Endothelial cell of umbilical vein (primary cell): ENCODE measurements around the gene KHDC1L. TPM values are rescaled to one million over a fixed set of nuclear protein-coding genes. Genes with fewer than 3 reads are reported as not detected.

Source experiments
- BruUV-seq: library from RNA; stranded (reverse); fragments of 400-500 nt; replicated peaks from 2 replicates; lab custom pipeline; 2021; lab: Mats Ljungman, UMichigan
- CTCF ChIA-PET: fragments of 300-600, 350-600 bp; sonication (Branson Sonifier 250); formaldehyde crosslinking; loops from one replicate; lab custom pipeline; 2021; ENCODE audit warnings: antibody characterized with exemption, inconsistent platforms; lab: Charles Lee
- POLR2A ChIA-PET: fragments of 300-600, 350-600 bp; sonication (Branson Sonifier 250); formaldehyde crosslinking; loops from one replicate; lab custom pipeline; 2021; ENCODE audit warnings: antibody characterized with exemption, inconsistent platforms; lab: Charles Lee
- DNase-seq: peaks from one replicate; pipeline ENCODE4 v3.0.0-alpha.2; 2011; ENCODE audit warnings: low read depth, low spot score
- FAIRE-seq: peaks from 2 replicates; lab custom pipeline; 2011; peaks lifted over from hg19 to GRCh38; lab: Jason Lieb, UNC
- H2AFZ ChIP-seq: 2 replicates; pipeline ENCODE4 v1.6.0; 2012; ENCODE audit warnings: low read depth, low read length, control low read depth, inconsistent platforms
- H3K27ac ChIP-seq: 2 replicates; pipeline ENCODE4 v1.5.1; 2011; ENCODE audit warnings: low read depth, mild to moderate bottlenecking, control low read depth, low read length, moderate library complexity; ENCODE audit not compliant: insufficient read depth
- H3K27me3 ChIP-seq, 2 experiments: 2 replicates each; pipeline versions ENCODE4 v1.6.0 to v1.6.1; 2011; ENCODE audit warnings: low read length in 2 of 2, mixed read lengths in 1 of 2; ENCODE audit not compliant: control insufficient read depth in 2 of 2, insufficient read depth in 2 of 2
- H3K36me3 ChIP-seq, 2 experiments: 2 replicates in 1 of 2; 3 replicates in 1 of 2; pipeline ENCODE4 v1.5.1; 2011; ENCODE audit warnings: low read length in 2 of 2, mild to moderate bottlenecking in 1 of 2, moderate library complexity in 1 of 2; ENCODE audit not compliant: control insufficient read depth in 2 of 2, insufficient read depth in 2 of 2; ENCODE audit errors: extremely low read depth in 1 of 2
- H3K4me1 ChIP-seq: 3 replicates; pipeline ENCODE4 v1.5.1; 2011; ENCODE audit warnings: mild to moderate bottlenecking, low read length; ENCODE audit not compliant: control insufficient read depth, insufficient read depth; ENCODE audit errors: extremely low read depth
- H3K4me2 ChIP-seq: 2 replicates; pipeline ENCODE4 v1.6.1; 2011; ENCODE audit warnings: low read length, control low read depth, mixed read lengths; ENCODE audit not compliant: insufficient read depth
- H3K4me3 ChIP-seq, 3 experiments: fragments of 200-600 bp in 1 of 3; sonication (generic), shearing (Covaris generic) in 1 of 3; replicated peaks in 1 of 3; 2 replicates each; pipeline ENCODE4 v1.5.1; 2011 to 2016; ENCODE audit warnings: control low read depth in 3 of 3, low read length in 3 of 3, mild to moderate bottlenecking in 2 of 3, inconsistent platforms in 1 of 3, low read depth in 1 of 3, moderate library complexity in 1 of 3; ENCODE audit not compliant: insufficient read depth in 1 of 3
- H3K79me2 ChIP-seq: 2 replicates; pipeline ENCODE4 v1.6.0; 2012; ENCODE audit warnings: low read length, inconsistent platforms; ENCODE audit not compliant: control insufficient read depth, insufficient read depth
- H3K9ac ChIP-seq: replicated peaks from 2 replicates; pipeline ENCODE3; 2011; ENCODE audit warnings: low read length, control low read depth; ENCODE audit not compliant: insufficient read depth; ENCODE audit errors: extremely low read depth
- H3K9me1 ChIP-seq: replicated peaks from 3 replicates; pipeline ENCODE4 v1.6.0; 2011; ENCODE audit warnings: mild to moderate bottlenecking, low read length; ENCODE audit not compliant: control insufficient read depth, insufficient read depth; ENCODE audit errors: extremely low read depth
- H3K9me3 ChIP-seq: replicated peaks from 2 replicates; pipeline ENCODE4 v1.5.1; 2012; ENCODE audit warnings: low read length, inconsistent platforms; ENCODE audit not compliant: control insufficient read depth, insufficient read depth
- H4K20me1 ChIP-seq: replicated peaks from 2 replicates; pipeline ENCODE3; 2011; ENCODE audit warnings: mild to moderate bottlenecking, low read length; ENCODE audit not compliant: control insufficient read depth, insufficient read depth; ENCODE audit errors: extremely low read depth
- EZH2 ChIP-seq: IDR thresholded peaks from 2 replicates; pipeline ENCODE4 v1.6.1; 2012; ENCODE audit warnings: borderline replicate concordance, low read depth, mild to moderate bottlenecking, moderate library complexity, low read length, inconsistent platforms; ENCODE audit not compliant: severe bottlenecking
- FOS ChIP-seq: IDR thresholded peaks from 2 replicates; pipeline ENCODE4 v1.6.1; 2011; ENCODE audit warnings: mild to moderate bottlenecking, low read length, moderate library complexity, borderline replicate concordance; ENCODE audit not compliant: insufficient read depth
- dilution Hi-C: fragments of 300-500 bp; cut with MboI; formaldehyde crosslinking; loops from one replicate; pipeline ENCODE4 v1.15.0; 2019; ENCODE audit warnings: low sequenced_read_pairs; ENCODE audit not compliant: extremely low pct_ligation_motif_present
- intact Hi-C: fragments of 100-400 bp; cut with micrococcal nuclease; formaldehyde crosslinking; loops from one replicate; pipeline ENCODE4 v1.10.0; 2022
- polyA plus RNA-seq, 4 experiments: library from polyadenylated mRNA; depleted of rRNA in 3 of 4; stranded (reverse) in 3 of 4; unstranded in 1 of 4; fragments of >200 nt; gene quantifications; 2 replicates each; pipeline versions ENCODE4 v1.2.1 to v1.2.3, GENCODE V29; 2011 to 2012; ENCODE audit warnings: missing spikeins in 1 of 4
- total RNA-seq: library from RNA; stranded (reverse); gene quantifications from 2 replicates; pipeline ENCODE4 v1.2.3, GENCODE V29; 2021
- TF ChIP-seq, protein P1 (sequence below), 2 donors: IDR thresholded peaks; 1 replicate in 1 of 2; 2 replicates in 1 of 2; pipeline ENCODE4 v1.5.1; 2011; ENCODE audit warnings: low read length in 2 of 2, mild to moderate bottlenecking in 2 of 2, moderate library complexity in 2 of 2, control low read depth in 1 of 2, inconsistent platforms in 1 of 2, low read depth in 1 of 2; ENCODE audit not compliant: insufficient read depth in 1 of 2; ENCODE audit errors: extremely low read depth in 1 of 2

Gene KHDC1L
- total and polyA plus RNA-seq, 2 donors (not counting 3 experiments of a cell fraction or from before 2014, with no cell fraction given) = 0.15 TPM; not detected in 1

DNA sequence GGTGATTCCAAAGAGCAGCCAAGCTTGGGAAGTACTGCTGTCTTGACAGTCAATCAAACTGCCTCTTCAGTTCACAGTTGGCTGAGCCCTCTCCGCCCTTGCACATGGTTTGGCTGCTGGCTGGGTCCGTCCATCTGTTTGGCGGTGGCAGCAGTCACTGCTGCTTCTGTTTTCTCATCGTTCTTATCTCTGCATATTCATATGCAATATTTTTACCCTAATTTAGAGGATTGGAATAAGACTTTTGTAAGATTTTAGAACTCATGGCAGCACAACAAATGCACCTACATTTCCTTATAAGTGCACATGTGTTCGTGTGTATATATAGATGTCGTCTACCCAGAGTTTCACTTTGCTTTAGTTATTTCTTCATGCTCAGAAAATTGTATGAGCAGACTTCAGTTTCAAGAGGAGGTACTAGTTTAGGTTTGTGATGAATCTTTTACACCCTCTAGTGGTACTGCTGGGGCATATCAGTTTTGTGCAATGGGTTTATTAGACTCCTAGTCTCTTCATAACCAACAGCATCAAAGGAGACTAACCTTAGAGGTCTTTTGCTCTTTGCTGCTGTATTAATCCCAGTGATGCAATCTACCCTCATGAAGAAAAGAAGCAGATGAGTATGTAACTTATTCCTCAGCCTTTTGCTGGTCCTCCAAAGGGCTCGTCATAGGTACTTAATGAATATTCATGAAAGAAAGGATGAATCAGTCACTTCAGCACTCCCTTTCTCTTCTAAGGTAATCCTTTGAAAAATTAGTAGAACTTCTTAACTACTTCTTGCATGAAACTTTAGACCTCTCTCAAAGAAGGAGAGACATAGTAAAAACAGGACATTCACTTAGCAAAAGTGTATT lies 44.3 kb downstream of the KHDC1L start:
- peaks cover 3% of the 10 kb centered on the region for H4K20me1 ChIP-seq
- no peaks in the 10 kb centered on the region for H3K79me2 ChIP-seq
- H3K36me3 ChIP-seq = no peaks in the 10 kb centered on the region
- H3K27ac ChIP-seq = no peak overlapping the region
- no peaks in the 10 kb centered on the region for H3K4me1 ChIP-seq
- intact Hi-C loops (loop anchor here (1.0 kb wide), 3 partner anchors 145 to 769 kb away; no protein-coding TSS in a partner anchor), dilution Hi-C loops (no loop called here)
- no peak overlapping the region for H3K4me2 ChIP-seq
- H3K9me1 ChIP-seq = no peaks in the 10 kb centered on the region
- no peak overlapping the region for H3K4me3 ChIP-seq
- ChIA-PET POLR2A (no interaction called here), CTCF (interaction anchor here (1.0 to 1.7 kb wide), 8 partner anchors 8 to 769 kb away, joined by 3 to 12 read pairs (median 4); no protein-coding TSS in a partner anchor)
- peak; percentile 81 for FAIRE-seq
- DNase-seq = peak; percentile 55
- TF ChIP-seq EZH2 (no peak), FOS (no peak)
- TF ChIP-seq, protein P1, sequence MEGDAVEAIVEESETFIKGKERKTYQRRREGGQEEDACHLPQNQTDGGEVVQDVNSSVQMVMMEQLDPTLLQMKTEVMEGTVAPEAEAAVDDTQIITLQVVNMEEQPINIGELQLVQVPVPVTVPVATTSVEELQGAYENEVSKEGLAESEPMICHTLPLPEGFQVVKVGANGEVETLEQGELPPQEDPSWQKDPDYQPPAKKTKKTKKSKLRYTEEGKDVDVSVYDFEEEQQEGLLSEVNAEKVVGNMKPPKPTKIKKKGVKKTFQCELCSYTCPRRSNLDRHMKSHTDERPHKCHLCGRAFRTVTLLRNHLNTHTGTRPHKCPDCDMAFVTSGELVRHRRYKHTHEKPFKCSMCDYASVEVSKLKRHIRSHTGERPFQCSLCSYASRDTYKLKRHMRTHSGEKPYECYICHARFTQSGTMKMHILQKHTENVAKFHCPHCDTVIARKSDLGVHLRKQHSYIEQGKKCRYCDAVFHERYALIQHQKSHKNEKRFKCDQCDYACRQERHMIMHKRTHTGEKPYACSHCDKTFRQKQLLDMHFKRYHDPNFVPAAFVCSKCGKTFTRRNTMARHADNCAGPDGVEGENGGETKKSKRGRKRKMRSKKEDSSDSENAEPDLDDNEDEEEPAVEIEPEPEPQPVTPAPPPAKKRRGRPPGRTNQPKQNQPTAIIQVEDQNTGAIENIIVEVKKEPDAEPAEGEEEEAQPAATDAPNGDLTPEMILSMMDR (IDR thresholded peaks at IDR 0.05; ENCODE audit: extremely low read depth in 1 of 2, insufficient read depth in 1 of 2, low read depth in 1 of 2, low read length in 2 of 2) = peak; percentile 49 to 65
- BruUV-seq = no TSS peak
- H3K9ac ChIP-seq = no peak overlapping the region
- H3K27me3 ChIP-seq = peaks cover 11 to 19% of the 10 kb centered on the region in 2 experiments
- H3K9me3 ChIP-seq = no peaks in the 10 kb centered on the region
- no peak overlapping the region for H2AFZ ChIP-seq
